PC-3 (cell line): Measurements from ENCODE around the gene MRLN. TPM values are rescaled to one million over a fixed set of nuclear protein-coding genes. Genes with fewer than 3 reads are reported as not detected.

ENCODE experiments used
- ATAC-seq: fragments of 200-7000 bp; cut with Tn5 transposase; 2 replicates; pipeline ENCODE4 v1.9.1; 2020; ENCODE audit warnings: mild to moderate bottlenecking, moderate library complexity
- BruUV-seq: library from RNA; stranded (reverse); fragments of 400-500 nt; replicated peaks from 2 replicates; lab custom pipeline; 2021; lab: Mats Ljungman, UMichigan
- CTCF ChIA-PET: fragments of 300-600 bp; sonication (Branson Sonifier 250); formaldehyde crosslinking; loops from one replicate; lab custom pipeline; 2022; ENCODE audit warnings: antibody characterized with exemption; lab: Charles Lee
- POLR2A ChIA-PET: fragments of 300-600 bp; sonication (Branson Sonifier 250); formaldehyde crosslinking; loops from one replicate; lab custom pipeline; 2022; ENCODE audit warnings: antibody characterized with exemption; ENCODE audit not compliant: unreplicated experiment; lab: Charles Lee
- DNase-seq: peaks from one replicate; pipeline ENCODE4 v3.0.0-alpha.2; 2015
- H2AFZ ChIP-seq: fragments of 300-600 bp; sonication (generic); 2 replicates; pipeline ENCODE4 v1.6.0; 2016; ENCODE audit warnings: antibody characterized with exemption, low read length
- H3F3A ChIP-seq: fragments of 300-600 bp; sonication (generic); one replicate; pipeline ENCODE4 v1.6.0; 2017; ENCODE audit warnings: antibody characterized with exemption, low read length, control low read depth, mild to moderate bottlenecking; ENCODE audit not compliant: unreplicated experiment
- H3K27ac ChIP-seq: fragments of 300-600 bp; sonication (generic); 2 replicates; pipeline ENCODE4 v1.5.1; 2016; ENCODE audit warnings: mild to moderate bottlenecking, low read length
- H3K27me3 ChIP-seq: fragments of 300-600 bp; sonication (generic); 2 replicates; pipeline ENCODE4 v1.6.1; 2016; ENCODE audit warnings: low read length, mixed read lengths
- H3K36me3 ChIP-seq: fragments of 300-600 bp; sonication (generic); 2 replicates; pipeline ENCODE4 v1.6.1; 2016; ENCODE audit warnings: low read depth, mixed run types, low read length, mixed read lengths
- H3K4me1 ChIP-seq: fragments of 300-600 bp; sonication (generic); 2 replicates; pipeline ENCODE4 v1.5.1; 2016; ENCODE audit warnings: low read length; ENCODE audit not compliant: insufficient read depth
- H3K4me2 ChIP-seq: fragments of 300-600 bp; sonication (generic); 2 replicates; pipeline ENCODE4 v1.6.0; 2016; ENCODE audit warnings: low read length
- H3K4me3 ChIP-seq: fragments of 300-600 bp; sonication (generic); 2 replicates; pipeline ENCODE4 v1.5.1; 2016; ENCODE audit warnings: mild to moderate bottlenecking, low read length, mixed read lengths
- H3K79me2 ChIP-seq: fragments of 300-600 bp; sonication (generic); 2 replicates; pipeline ENCODE4 v1.6.1; 2017; ENCODE audit warnings: low read length, mixed read lengths
- H3K9ac ChIP-seq: fragments of 300-600 bp; sonication (generic); 2 replicates; pipeline ENCODE4 v1.6.0; 2016; ENCODE audit warnings: mild to moderate bottlenecking, low read length
- H3K9me2 ChIP-seq: fragments of 300-600 bp; sonication (generic); replicated peaks from 2 replicates; pipeline ENCODE4 v1.6.1; 2016; ENCODE audit warnings: mixed run types, low read length, mixed read lengths
- H3K9me3 ChIP-seq: fragments of 300-600 bp; sonication (generic); 2 replicates; pipeline ENCODE4 v1.6.1; 2016; ENCODE audit warnings: low read length, mixed read lengths
- H4K20me1 ChIP-seq: fragments of 300-600 bp; sonication (generic); 2 replicates; pipeline ENCODE4 v1.6.1; 2016; ENCODE audit warnings: low read length, mixed read lengths
- CTCF ChIP-seq: fragments of 300-600 bp; sonication (generic); conservative IDR thresholded peaks from 2 replicates; pipeline ENCODE4 v1.5.1; 2017; ENCODE audit warnings: antibody characterized with exemption, low read depth, mild to moderate bottlenecking, low read length
- EZH2 ChIP-seq: fragments of 300-600 bp; sonication (generic); IDR thresholded peaks from one replicate; pipeline ENCODE4 v1.6.1; 2017; ENCODE audit warnings: antibody characterized with exemption, mild to moderate bottlenecking, low read length; ENCODE audit not compliant: unreplicated experiment
- EZH2phosphoT487 ChIP-seq: fragments of 300-600 bp; sonication (generic); IDR thresholded peaks from 2 replicates; pipeline ENCODE4 v1.6.1; 2018; ENCODE audit warnings: mild to moderate bottlenecking, antibody characterized with exemption, low read length, borderline replicate concordance
- intact Hi-C: fragments of 100-400 bp; cut with micrococcal nuclease; formaldehyde crosslinking; loops from 2 replicates; pipeline ENCODE4 v1.9.0; 2023
- total RNA-seq: library from RNA; depleted of rRNA; stranded (reverse); fragments of >200 nt; gene quantifications from 2 replicates; pipeline ENCODE4 v1.2.3, GENCODE V29; 2014

Gene MRLN
- total RNA-seq, 1 experiment from 2014 or later: not detected

- H3K9ac ChIP-seq: no peak overlapping the region
- no peaks in the 10 kb centered on the region for H3K79me2 ChIP-seq
- TF ChIP-seq CTCF (no peak), EZH2phosphoT487 (no peak), EZH2 (no peak)
Measured at GRCh38 chr10:59720377-59720776, 32.9 kb downstream of the MRLN start.

GRCh38 chr10:59719374-59719773 is 33.9 kb downstream of the MRLN start:
- POLR2A ChIA-PET: no interaction called here
- no peak for ATAC-seq

More at GRCh38 chr10:59720377-59720776, 32.9 kb downstream of the MRLN start:
- H3K27me3 ChIP-seq: no peaks in the 10 kb centered on the region
- no peak overlapping the region for H3K4me2 ChIP-seq
- DNase-seq (no peak), ATAC-seq (no peak)
- no peaks in the 10 kb centered on the region for H3K9me2 ChIP-seq
- no peaks in the 10 kb centered on the region for H3K9me3 ChIP-seq
- H3F3A ChIP-seq: no peaks in the 10 kb centered on the region
- no TSS peak for BruUV-seq
- peaks cover 18% of the 10 kb centered on the region for H3K4me1 ChIP-seq
- POLR2A ChIA-PET: interaction anchor here (0.6 kb wide), 1 partner anchor 9 kb away, joined by 4 read pairs; no protein-coding TSS in a partner anchor
- H3K4me3 ChIP-seq: no peak overlapping the region
- no peak overlapping the region for H2AFZ ChIP-seq
- H4K20me1 ChIP-seq: no peaks in the 10 kb centered on the region
- CTCF ChIA-PET: no interaction called here
- H3K27ac ChIP-seq: no peak overlapping the region
- no peaks in the 10 kb centered on the region for H3K36me3 ChIP-seq
- intact Hi-C loops: no loop called here

More at GRCh38 chr10:59719374-59719773, 33.9 kb downstream of the MRLN start:
- H3K27ac ChIP-seq: no peak overlapping the region
- no peaks in the 10 kb centered on the region for H3K27me3 ChIP-seq
- no peak overlapping the region for H2AFZ ChIP-seq
- peaks cover 18% of the 10 kb centered on the region for H3K4me1 ChIP-seq
- no peak overlapping the region for H3K4me2 ChIP-seq
- H3K9ac ChIP-seq: no peak overlapping the region
- H3K4me3 ChIP-seq: no peak overlapping the region
- H3K79me2 ChIP-seq: no peaks in the 10 kb centered on the region
- no peaks in the 10 kb centered on the region for H3K9me2 ChIP-seq
- TF ChIP-seq CTCF (peak; percentile 62), EZH2phosphoT487 (no peak), EZH2 (no peak)
- intact Hi-C loops: no loop called here
- no peaks in the 10 kb centered on the region for H3K9me3 ChIP-seq
- H3K36me3 ChIP-seq: no peaks in the 10 kb centered on the region
- CTCF ChIA-PET: no interaction called here
- DNase-seq: peak; percentile 44
- BruUV-seq: no TSS peak
- H4K20me1 ChIP-seq: no peaks in the 10 kb centered on the region
- no peaks in the 10 kb centered on the region for H3F3A ChIP-seq
